Natural killer cell (primary cell): ENCODE data around the gene PDE11A. TPM values are rescaled to one million over a fixed set of nuclear protein-coding genes. Genes with fewer than 3 reads are reported as not detected.

Experiments
- ATAC-seq, 3 donors: fragments of 150-1000 bp in 2 of 3; fragments of 200-7000 bp in 1 of 3; cut with Tn5 transposase; 1 replicate in 1 of 3; 2 replicates in 2 of 3; pipeline ENCODE4 v1.10.0; 2021; ENCODE audit warnings: mild to moderate bottlenecking in 2 of 3, moderate library complexity in 2 of 3
- DNase-seq, 2 donors: peaks; one replicate each; pipeline versions ENCODE4 v3.0.0 to v3.0.0-alpha.2; 2013 to 2021; ENCODE audit warnings: mixed read lengths in 1 of 2
- H3K27ac ChIP-seq: one replicate; pipeline ENCODE4 v1.5.1; 2013; ENCODE audit warnings: mild to moderate bottlenecking, low read length
- H3K27me3 ChIP-seq: one replicate; pipeline ENCODE4 v1.6.1; 2013; ENCODE audit warnings: low read length; ENCODE audit not compliant: control insufficient read depth, insufficient read depth
- H3K36me3 ChIP-seq: one replicate; pipeline ENCODE4 v1.6.1; 2013; ENCODE audit warnings: low read length; ENCODE audit not compliant: control insufficient read depth, insufficient read depth
- H3K4me1 ChIP-seq: one replicate; pipeline ENCODE4 v1.6.1; 2013; ENCODE audit warnings: low read length; ENCODE audit not compliant: control insufficient read depth, insufficient read depth
- H3K4me3 ChIP-seq: one replicate; pipeline ENCODE4 v1.5.1; 2013; ENCODE audit warnings: low read length
- H3K9me3 ChIP-seq: one replicate; pipeline ENCODE4 v1.6.1; 2013; ENCODE audit warnings: low read length; ENCODE audit not compliant: control insufficient read depth, insufficient read depth
- H3K27ac Mint-ChIP-seq, 2 donors: one replicate each; pipeline ENCODE4 v1.8.0; 2022; ENCODE audit warnings: mild to moderate bottlenecking in 2 of 2, mixed read lengths in 2 of 2, moderate library complexity in 1 of 2
- H3K27me3 Mint-ChIP-seq, 2 donors: one replicate each; pipeline ENCODE4 v1.8.0; 2022; ENCODE audit warnings: low read depth in 2 of 2, mixed read lengths in 2 of 2
- H3K36me3 Mint-ChIP-seq: one replicate; pipeline ENCODE4 v1.8.0; 2022; ENCODE audit warnings: mixed read lengths
- H3K4me1 Mint-ChIP-seq, 2 donors: one replicate each; pipeline ENCODE4 v1.8.0; 2022; ENCODE audit warnings: mixed read lengths in 2 of 2
- H3K4me3 Mint-ChIP-seq: one replicate; pipeline ENCODE4 v1.8.0; 2022; ENCODE audit warnings: mild to moderate bottlenecking, moderate library complexity, mixed read lengths
- H3K9me3 Mint-ChIP-seq, 2 donors: one replicate each; pipeline ENCODE4 v1.8.0; 2022; ENCODE audit warnings: mixed read lengths in 2 of 2
- CTCF ChIP-seq: fragments of 200-600 bp; IDR thresholded peaks from one replicate; pipeline ENCODE4 v1.8.0; 2022; ENCODE audit warnings: antibody characterized with exemption
- WGBS: methylation state at CpG from one replicate; pipeline ENCODE4 v1.1.7; 2013; ENCODE audit warnings: missing lambda C conversion rate; ENCODE audit not compliant: insufficient coverage; 5-methylcytosine and 5-hydroxymethylcytosine counted together
- intact Hi-C: fragments of 100-400 bp; cut with micrococcal nuclease; formaldehyde crosslinking; loops from one replicate; pipeline ENCODE4 v1.14.2; 2022
- total RNA-seq, 4 donors: library from RNA; stranded (reverse); fragments of 120-200 nt in 1 of 4; gene quantifications; one replicate each; pipeline versions ENCODE4 v1.2.3 to v1.2.4, GENCODE V29; 2013 to 2022

The PDE11A gene
- total RNA-seq, 3 donors from 2014 or later (not counting 1 experiment from before 2014, with no cell fraction given) = not detected

- ATAC-seq = no peak
- 97% methylated on average over 5 of the region's 5 CpGs for WGBS
- no peak overlapping the region for H3K27ac Mint-ChIP-seq
- no peaks in the 10 kb centered on the region for H3K4me1 ChIP-seq
- no peaks in the 10 kb centered on the region for H3K9me3 Mint-ChIP-seq
- TF ChIP-seq CTCF = no peak
- H3K27me3 ChIP-seq = no peaks in the 10 kb centered on the region
- H3K27ac ChIP-seq = no peak overlapping the region
- H3K4me3 Mint-ChIP-seq = no peak overlapping the region
- H3K27me3 Mint-ChIP-seq = no peaks in the 10 kb centered on the region
- H3K4me1 Mint-ChIP-seq = peaks cover 6 to 25% of the 10 kb centered on the region in 2 donors
- no peaks in the 10 kb centered on the region for H3K9me3 ChIP-seq
- no peaks in the 10 kb centered on the region for H3K36me3 Mint-ChIP-seq
- intact Hi-C loops = no loop called here
- no peak for DNase-seq
- H3K4me3 ChIP-seq = no peak overlapping the region
- no peaks in the 10 kb centered on the region for H3K36me3 ChIP-seq
Measured at GRCh38 chr2:177778472-177778871, 294.1 kb downstream of the PDE11A start.

- no peaks in the 10 kb centered on the region for H3K36me3 ChIP-seq
- ATAC-seq (peak in 2 of 3 donors; percentile 36 to 45), DNase-seq (peak in 1 of 2 donors; percentile 52)
- no peaks in the 10 kb centered on the region for H3K9me3 ChIP-seq
- H3K4me1 ChIP-seq = no peaks in the 10 kb centered on the region
- H3K4me1 Mint-ChIP-seq = peaks cover 5 to 7% of the 10 kb centered on the region in 2 donors
- no peak overlapping the region for H3K27ac ChIP-seq
- H3K4me3 ChIP-seq = no peak overlapping the region
- no peak overlapping the region for H3K27ac Mint-ChIP-seq
- H3K27me3 ChIP-seq = no peaks in the 10 kb centered on the region
- no peaks in the 10 kb centered on the region for H3K36me3 Mint-ChIP-seq
- intact Hi-C loops = no loop called here
- H3K9me3 Mint-ChIP-seq = no peaks in the 10 kb centered on the region
- H3K4me3 Mint-ChIP-seq = no peak overlapping the region
- H3K27me3 Mint-ChIP-seq = no peaks in the 10 kb centered on the region
- TF ChIP-seq CTCF = peak; percentile 64
Measured at GRCh38 chr2:177772529-177772928, 300.0 kb downstream of the PDE11A start.

- Mint-ChIP-seq H3K27me3 (no peaks in the 10 kb centered on the region), H3K9me3 (no peaks in the 10 kb centered on the region)
- 86% methylated on average over 1 of the region's 3 CpGs for WGBS
Measured at GRCh38 chr2:177771191-177771590, 301.4 kb downstream of the PDE11A start.

More at GRCh38 chr2:177771191-177771590, 301.4 kb downstream of the PDE11A start:
- intact Hi-C loops = no loop called here
- H3K4me1 ChIP-seq = no peaks in the 10 kb centered on the region
- H3K4me1 Mint-ChIP-seq = peaks cover 5 to 7% of the 10 kb centered on the region in 2 donors
- H3K4me3 Mint-ChIP-seq = no peak overlapping the region
- no peaks in the 10 kb centered on the region for H3K9me3 ChIP-seq
- DNase-seq (no peak), ATAC-seq (no peak)
- TF ChIP-seq CTCF = no peak
- H3K27ac ChIP-seq = no peak overlapping the region
- H3K4me3 ChIP-seq = no peak overlapping the region
- H3K27me3 ChIP-seq = no peaks in the 10 kb centered on the region
- no peak overlapping the region for H3K27ac Mint-ChIP-seq
- no peaks in the 10 kb centered on the region for H3K36me3 ChIP-seq
- H3K36me3 Mint-ChIP-seq = no peaks in the 10 kb centered on the region
